ENCODE measurements around the gene NUDT8.

- TF ChIP-seq USF2 (IDR thresholded peaks at IDR 0.05) = no peak
- no peak for TF ChIP-seq POLR2A (IDR thresholded peaks at IDR 0.05; ENCODE audit: low read length)
- TF ChIP-seq BHLHE40 (IDR thresholded peaks at IDR 0.05; ENCODE audit: low read depth, low read length) = no peak
- no peak for TF ChIP-seq NR3C1 (IDR thresholded peaks at IDR 0.05)
- TF ChIP-seq E2F6 (IDR thresholded peaks at IDR 0.05; ENCODE audit: borderline replicate concordance, low read depth) = no peak
- TF ChIP-seq CHD2 (IDR thresholded peaks at IDR 0.05; ENCODE audit: low read length, partially characterized antibody) = no peak
- TF ChIP-seq HDAC2 (IDR thresholded peaks at IDR 0.05) = no peak
- TF ChIP-seq CTCF (IDR thresholded peaks at IDR 0.05) = no peak
- TF ChIP-seq FOSL2 (IDR thresholded peaks at IDR 0.05) = no peak
- TF ChIP-seq FOSL2 (CRISPR knock-in tag; IDR thresholded peaks at IDR 0.05) = no peak
Observed at GRCh38 chr11:67594480-67594879, 35.3 kb downstream of the NUDT8 start.

Data from A549 (cell line).